ENCODE data around the gene KRTAP10-3. TPM values are rescaled to one million over a fixed set of nuclear protein-coding genes. Genes with fewer than 3 reads are reported as not detected.
"Not testable (repeated sequence)": the region's sequence is repeated elsewhere in the genome, so short reads cannot be mapped to it uniquely, and the experiment has no call there.

The KRTAP10-3 gene
- total RNA-seq, 3 donors from 2014 or later, result not detected

DNA sequence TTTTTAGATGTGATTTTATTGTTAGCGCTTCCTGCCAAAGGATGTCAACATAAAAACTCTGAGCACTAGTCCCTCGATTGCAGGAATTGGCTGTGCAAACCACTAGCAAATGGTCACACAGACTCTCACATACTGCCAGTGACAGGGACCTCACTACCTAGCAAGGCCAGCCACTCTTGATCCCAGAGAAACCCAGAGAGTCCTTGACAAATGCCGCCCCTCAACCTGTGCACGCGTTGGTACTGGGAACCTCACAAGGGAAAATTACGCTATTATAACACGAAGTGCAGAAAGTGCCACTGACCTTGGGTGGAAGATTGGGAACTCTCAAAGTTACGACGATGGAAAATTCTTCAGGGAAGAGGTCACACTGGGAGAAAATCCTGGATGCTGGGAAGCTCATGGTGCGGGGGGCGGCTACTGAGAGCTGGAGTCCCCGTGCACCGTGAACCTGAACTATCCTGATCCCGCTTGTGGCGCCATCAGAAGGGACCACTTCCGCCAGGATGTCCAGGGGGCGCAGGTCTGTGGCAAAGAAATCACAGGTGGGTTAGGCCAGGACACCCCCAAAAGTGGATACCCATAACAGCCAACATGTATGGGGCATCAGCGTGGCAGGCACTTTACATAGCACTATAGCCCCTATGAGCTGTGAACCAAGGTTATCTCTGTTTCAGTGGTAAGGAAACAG is 9.0 kb upstream of the KRTAP10-3 start:
- H3K4me1 ChIP-seq, result no peaks in the 10 kb centered on the region
- TF ChIP-seq, protein P1, sequence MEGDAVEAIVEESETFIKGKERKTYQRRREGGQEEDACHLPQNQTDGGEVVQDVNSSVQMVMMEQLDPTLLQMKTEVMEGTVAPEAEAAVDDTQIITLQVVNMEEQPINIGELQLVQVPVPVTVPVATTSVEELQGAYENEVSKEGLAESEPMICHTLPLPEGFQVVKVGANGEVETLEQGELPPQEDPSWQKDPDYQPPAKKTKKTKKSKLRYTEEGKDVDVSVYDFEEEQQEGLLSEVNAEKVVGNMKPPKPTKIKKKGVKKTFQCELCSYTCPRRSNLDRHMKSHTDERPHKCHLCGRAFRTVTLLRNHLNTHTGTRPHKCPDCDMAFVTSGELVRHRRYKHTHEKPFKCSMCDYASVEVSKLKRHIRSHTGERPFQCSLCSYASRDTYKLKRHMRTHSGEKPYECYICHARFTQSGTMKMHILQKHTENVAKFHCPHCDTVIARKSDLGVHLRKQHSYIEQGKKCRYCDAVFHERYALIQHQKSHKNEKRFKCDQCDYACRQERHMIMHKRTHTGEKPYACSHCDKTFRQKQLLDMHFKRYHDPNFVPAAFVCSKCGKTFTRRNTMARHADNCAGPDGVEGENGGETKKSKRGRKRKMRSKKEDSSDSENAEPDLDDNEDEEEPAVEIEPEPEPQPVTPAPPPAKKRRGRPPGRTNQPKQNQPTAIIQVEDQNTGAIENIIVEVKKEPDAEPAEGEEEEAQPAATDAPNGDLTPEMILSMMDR (IDR thresholded peaks at IDR 0.05), result no peak
- no peak for TF ChIP-seq POLR2A (IDR thresholded peaks at IDR 0.05)
- no peak for TF ChIP-seq POLR2AphosphoS5 (IDR thresholded peaks at IDR 0.05)
- intact Hi-C loops (cut with DNase I; ENCODE audit: low total_unique reads), result no loop called here

DNA sequence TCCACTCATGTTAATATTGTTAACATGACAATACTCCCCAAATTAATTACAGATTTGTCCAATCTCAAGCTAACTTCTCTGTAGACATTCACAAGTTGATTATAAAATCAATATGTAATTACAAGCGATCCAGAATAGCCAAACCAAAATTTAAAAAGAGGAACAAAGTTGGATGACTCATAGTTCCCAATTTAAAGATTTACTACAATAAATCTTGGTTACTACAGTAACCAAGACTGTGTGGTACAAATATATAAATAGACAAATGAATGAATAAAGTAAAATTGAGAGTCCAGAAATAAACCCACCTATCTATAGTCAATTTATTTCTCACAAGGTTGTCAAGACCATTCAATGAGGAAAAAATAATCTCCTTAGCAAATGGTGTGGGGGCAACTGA is 7.8 kb upstream of the KRTAP10-3 start:
- TF ChIP-seq, protein P1 (IDR thresholded peaks at IDR 0.05), result no peak
- TF ChIP-seq POLR2AphosphoS5 (IDR thresholded peaks at IDR 0.05) (no peak), POLR2A (IDR thresholded peaks at IDR 0.05) (no peak)
- intact Hi-C loops (cut with DNase I; ENCODE audit: low total_unique reads), result no loop called here
- H3K4me1 ChIP-seq, result no peaks in the 10 kb centered on the region
- no peak overlapping the region for H3K4me3 ChIP-seq
- H3K27ac ChIP-seq, result no peak overlapping the region
- no peaks in the 10 kb centered on the region for H3K36me3 ChIP-seq
- H3K9me3 ChIP-seq, result peaks cover 3 to 12% of the 10 kb centered on the region in 2 donors
- peaks cover 0 to 11% of the 10 kb centered on the region in 2 donors for H3K27me3 ChIP-seq
- no peak for DNase-seq (ENCODE audit: low spot score in 2 of 2)

More for the DNA sequence above, 9.0 kb upstream of the KRTAP10-3 start:
- H3K27me3 ChIP-seq, result peaks cover 0 to 11% of the 10 kb centered on the region in 2 donors
- peak in 1 of 2 donors; percentile 43 for DNase-seq (ENCODE audit: low spot score in 2 of 2)
- H3K9me3 ChIP-seq, result peaks cover 9 to 12% of the 10 kb centered on the region in 2 donors
- no peak overlapping the region for H3K27ac ChIP-seq
- no peaks in the 10 kb centered on the region for H3K36me3 ChIP-seq
- no peak overlapping the region for H3K4me3 ChIP-seq

DNA sequence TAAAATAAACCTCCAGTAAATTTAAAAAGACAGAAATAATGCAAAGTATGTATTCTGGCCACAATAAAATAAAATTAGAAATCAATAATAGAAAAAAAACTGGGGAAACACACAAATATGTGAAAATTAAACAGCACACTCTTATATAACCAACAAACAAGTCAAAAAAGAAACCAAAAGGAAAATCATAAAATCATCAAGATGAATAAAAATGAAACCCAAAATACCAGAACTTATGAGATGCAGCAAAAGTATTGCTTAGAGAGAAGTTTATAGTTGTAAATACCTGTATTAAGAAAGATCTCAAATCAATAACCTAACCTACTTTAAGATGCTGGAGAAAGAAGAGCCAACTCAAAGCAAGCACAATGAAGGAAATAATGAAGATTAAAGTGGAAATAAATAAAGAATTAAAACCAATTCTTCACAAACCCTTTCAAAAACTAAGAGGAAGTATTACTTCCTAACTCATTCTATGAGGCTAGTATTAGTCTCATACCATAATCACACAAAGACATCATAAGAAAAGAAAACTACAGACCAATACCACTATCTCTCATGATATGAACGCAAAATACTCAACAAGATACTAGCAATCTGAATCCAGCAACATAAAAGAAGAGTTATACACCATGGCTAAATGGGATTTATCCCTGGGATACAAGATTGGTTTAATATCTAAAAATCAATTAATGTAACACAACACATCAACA is 6.4 kb upstream of the KRTAP10-3 start:
- Histone ChIP-seq H3K27me3 (peaks cover 0 to 9% of the 10 kb centered on the region in 2 donors), H3K36me3 (no peaks in the 10 kb centered on the region), H3K4me3 (no peak overlapping the region), H3K9me3 (peaks cover 1 to 6% of the 10 kb centered on the region in 2 donors), H3K4me1 (no peaks in the 10 kb centered on the region), H3K27ac (no peak overlapping the region)
- no peak for DNase-seq (ENCODE audit: low spot score in 2 of 2)
- intact Hi-C loops (cut with DNase I; ENCODE audit: low total_unique reads), result no loop called here
- TF ChIP-seq POLR2AphosphoS5 (IDR thresholded peaks at IDR 0.05) (no peak), POLR2A (IDR thresholded peaks at IDR 0.05) (no peak)
- TF ChIP-seq, protein P1 (IDR thresholded peaks at IDR 0.05), result no peak

DNA sequence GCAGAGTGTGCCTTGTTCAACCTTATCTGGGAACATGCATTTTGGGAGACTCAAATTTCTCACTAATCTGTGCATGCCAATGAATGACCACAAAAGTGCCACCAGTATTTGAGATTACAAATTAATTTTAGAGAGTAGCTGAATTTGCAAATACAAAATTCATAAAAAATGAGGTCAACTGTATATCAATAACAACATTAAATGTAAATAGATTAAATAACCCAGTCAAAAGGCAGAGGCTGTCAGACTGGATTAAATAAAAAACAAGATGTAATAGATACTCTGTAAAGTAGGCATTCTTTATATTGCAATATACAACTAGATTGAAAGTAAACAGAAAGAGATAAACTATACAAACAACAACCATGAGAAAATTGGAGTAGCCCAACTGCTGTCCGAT is 5.5 kb upstream of the KRTAP10-3 start:
- Histone ChIP-seq H3K27ac (no peak overlapping the region), H3K27me3 (peaks cover 0 to 5% of the 10 kb centered on the region in 2 donors), H3K36me3 (no peaks in the 10 kb centered on the region), H3K4me1 (no peaks in the 10 kb centered on the region), H3K9me3 (peaks cover 6% of the 10 kb centered on the region in 2 donors), H3K4me3 (no peak overlapping the region)
- no peak for TF ChIP-seq POLR2AphosphoS5 (IDR thresholded peaks at IDR 0.05)
- TF ChIP-seq POLR2A (IDR thresholded peaks at IDR 0.05), result no peak
- TF ChIP-seq, protein P1 (IDR thresholded peaks at IDR 0.05), result no peak
- intact Hi-C loops (cut with DNase I; ENCODE audit: low total_unique reads), result no loop called here
- DNase-seq (ENCODE audit: low spot score in 2 of 2), result no peak

DNA sequence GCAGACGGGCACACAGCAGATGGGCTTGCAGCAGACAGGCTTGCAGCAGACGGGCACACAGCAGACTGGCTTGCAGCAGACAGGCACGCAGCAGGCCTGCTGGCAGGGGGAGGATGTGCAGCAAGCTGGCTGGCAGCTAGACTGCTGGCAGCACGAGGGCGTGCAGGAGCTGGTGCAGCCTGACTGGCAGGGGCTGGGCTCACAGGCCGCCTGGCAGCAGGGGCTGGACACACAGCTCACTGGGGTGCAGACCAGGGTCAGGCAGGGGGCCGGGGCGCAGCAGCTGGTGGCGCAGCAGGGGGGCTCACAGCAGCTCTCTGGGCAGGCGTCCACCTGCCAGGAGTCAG is 293 bp downstream of the KRTAP10-3 start:
- H3K4me3 ChIP-seq; H3K4me1 ChIP-seq; H3K27ac ChIP-seq; intact Hi-C loops (cut with DNase I; ENCODE audit: low total_unique reads); DNase-seq (ENCODE audit: low spot score in 2 of 2); H3K36me3 ChIP-seq: not testable (repeated sequence)
- H3K9me3 ChIP-seq, result peaks cover 6 to 11% of the 10 kb centered on the region in 2 donors
- H3K27me3 ChIP-seq, result peaks cover 0 to 32% of the 10 kb centered on the region in 2 donors

Measured in breast epithelium (tissue), 4 donors.